ENCODE results near the gene ZNF107.
"Not testable (repeated sequence)": the region's sequence is repeated elsewhere in the genome, so short reads cannot be mapped to it uniquely, and the experiment has no call there.

The ZNF107 gene

DNA sequence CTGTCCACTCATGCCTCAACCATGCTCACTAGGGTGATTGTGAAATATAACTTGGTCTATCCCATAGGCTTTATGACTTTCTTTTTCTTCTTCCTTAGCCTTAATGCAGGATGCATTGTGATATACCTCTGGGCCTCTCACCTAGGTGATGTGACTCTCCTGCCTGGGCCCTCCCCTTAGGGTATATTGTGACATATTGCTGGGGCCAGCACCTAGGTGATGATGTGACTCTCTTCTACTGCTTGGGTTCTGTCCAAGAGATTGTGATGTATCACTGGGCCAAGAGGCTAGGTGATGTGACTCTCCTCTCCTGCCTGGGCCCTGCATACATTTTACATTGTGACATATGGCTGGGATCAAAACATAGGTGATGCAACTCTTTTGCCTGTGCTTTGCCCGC, 14.7 kb upstream of the ZNF107 start:
- DNase-seq: no peak

DNA sequence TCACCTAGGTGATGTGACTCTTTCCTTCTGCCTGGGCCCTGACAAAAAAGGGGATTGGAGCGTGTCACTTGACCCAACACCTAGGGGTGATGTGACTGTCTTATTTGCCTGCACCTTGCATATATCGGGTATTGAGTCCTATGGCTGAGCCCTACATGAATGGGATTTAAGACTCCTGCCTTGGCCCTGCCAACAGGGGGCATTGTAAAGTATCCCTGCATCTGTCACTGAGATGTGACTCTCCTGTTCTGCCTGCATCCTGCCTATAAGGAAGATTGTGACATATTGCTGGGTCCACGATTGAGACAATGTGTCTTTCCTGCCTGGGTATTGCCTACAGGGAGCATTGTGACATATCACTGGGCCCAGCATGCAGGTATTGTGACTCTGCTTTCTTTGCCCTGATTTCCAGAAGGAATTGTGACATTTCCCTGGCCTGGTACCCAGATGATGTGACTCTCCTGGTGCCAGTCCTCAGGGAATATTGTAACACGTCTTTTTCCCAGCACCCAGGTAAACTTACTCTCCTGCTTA, 14.2 kb upstream of the ZNF107 start:
- DNase-seq: no peak

DNA sequence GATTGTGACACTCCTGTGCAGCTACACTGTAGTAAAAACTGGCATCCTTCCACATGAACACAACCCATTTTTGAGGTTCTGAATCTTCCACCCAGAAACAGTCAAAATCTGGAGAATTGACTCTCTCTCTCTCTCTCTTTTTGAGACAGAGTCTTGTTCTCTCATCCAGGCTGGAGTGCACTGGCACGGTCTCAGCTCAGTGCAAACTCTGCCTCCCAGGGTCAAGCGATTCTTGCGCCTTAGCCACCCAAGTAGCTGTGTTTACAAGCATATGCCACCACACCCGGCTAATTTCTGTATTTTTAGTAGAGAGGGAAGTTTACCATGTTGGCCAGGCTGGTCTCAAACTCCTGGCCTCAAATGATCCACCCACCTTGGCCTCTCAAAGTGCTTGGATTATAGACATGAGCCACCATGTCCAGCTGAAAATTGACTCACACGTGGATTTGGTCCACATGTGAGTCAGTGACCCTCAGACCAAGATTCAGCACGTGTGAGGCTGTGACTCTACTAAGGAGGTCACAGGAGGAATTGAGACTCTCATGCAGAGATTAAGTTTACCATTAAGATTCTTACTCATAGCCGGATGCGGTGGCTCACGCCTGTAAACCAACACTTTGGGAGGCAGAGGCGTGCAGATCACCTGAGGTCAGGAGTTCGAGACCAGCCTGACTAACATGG, 12.1 kb upstream of the ZNF107 start:
- DNase-seq: no peak

DNA sequence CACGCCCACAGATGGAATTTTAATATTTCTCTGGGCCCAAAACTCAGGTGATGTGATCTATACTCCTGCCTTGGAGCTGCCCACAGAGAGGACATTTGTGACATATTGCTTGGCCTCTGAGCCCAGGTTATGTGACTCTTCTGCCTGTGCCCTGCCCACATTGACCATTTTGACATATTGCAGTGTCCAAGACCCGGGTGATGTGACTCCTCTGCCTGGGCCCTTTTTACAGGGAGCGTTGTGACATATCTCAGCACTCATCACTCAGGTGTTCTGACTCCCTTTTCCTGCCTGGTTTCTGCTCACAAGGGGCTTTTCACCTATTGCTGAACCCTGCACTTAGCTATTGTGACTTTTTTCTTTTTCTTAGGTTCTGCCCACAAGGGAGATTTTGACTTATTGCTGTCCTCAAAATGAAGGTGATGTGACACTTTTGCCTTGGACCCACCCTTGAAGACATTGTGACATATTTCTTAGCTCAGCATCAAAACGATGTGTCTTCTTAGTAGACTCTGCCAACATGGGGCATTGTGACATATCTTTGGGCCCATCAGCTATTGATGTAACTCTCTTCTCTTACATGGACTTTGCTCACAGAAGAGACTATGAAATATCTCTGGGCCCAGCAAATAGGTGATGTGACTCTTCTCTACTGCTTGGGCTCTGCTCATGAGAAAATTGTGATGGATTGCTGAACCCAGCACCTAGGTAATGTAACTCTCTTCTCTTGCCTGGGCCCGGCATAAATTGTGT, 11.0 kb upstream of the ZNF107 start:
- DNase-seq: no peak

DNA sequence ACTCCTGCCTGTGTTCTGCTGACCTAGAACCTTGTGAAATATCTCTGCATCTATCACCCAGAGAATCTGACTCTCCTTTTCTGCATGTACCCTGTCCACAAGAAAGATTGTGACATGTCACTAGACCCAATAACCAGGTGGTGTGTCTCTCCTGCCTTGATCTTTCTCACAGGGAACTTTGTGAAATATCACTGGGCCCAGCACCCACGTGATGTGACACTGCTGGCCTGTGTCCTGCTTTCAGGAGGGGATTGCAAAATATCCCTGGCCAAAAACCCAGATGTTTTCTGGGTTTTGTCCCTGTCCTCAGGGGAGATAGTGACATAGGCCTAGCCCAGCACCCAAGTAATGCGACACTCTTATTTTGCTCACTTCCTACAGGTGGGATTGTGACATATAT, 10.1 kb upstream of the ZNF107 start:
- DNase-seq: no peak

DNA sequence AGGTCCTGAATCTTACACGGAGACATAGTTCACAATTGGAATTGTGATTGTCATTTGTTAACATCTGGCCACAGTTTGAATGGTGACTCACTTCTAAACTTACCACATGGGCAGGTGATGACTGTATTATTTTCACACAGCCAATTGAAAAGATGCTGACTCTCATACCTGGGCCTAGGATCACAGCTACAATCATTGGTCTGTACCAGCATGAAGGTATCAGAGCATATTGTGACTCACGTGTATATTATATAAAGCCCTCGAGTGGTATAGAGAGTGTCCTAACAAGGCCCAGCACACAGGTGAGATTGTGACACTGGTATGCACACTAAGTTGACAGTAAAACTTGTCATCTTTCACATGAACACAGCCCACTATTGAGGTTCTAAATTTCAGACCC, 9.4 kb upstream of the ZNF107 start:
- no peak for DNase-seq

DNA sequence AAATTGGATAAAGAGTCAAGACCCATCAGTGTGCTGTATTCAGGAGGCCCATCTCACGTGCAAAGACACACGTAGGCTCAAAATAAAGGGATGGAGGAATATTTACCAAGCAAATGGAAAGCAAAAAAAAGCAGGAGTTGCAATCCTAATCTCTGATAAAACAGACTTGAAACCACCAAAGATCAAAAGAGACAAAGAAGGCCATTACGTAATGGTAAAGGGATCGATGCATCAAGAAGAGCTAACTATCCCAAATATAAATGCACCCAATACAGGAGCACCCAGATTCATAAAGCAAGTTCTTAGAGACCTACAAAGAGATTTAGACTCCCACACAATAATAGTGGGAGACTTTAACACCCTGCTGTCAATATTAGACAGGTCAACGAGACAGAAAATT, 3.8 kb upstream of the ZNF107 start:
- DNase-seq: not testable (repeated sequence)

DNA sequence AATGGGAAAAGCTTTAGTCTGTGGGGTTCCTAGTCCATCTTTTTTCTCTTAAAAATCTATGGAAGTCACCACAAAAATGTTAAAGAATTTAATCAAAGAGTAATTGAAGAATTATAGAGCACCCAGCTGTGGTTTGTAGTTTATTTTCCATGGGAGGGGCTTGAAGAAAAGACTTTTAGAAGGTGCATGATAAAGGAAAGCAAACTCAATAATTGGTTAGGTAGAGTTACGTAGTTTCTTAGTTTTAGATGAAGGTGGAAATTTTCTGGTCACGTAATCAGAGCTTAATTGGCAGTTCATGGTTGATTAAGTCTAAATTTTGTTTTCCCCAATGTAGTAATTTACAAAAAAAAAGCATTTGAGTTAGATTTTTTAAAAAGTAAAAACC, 724 bp downstream of the ZNF107 start:
- no peak for DNase-seq

DNA sequence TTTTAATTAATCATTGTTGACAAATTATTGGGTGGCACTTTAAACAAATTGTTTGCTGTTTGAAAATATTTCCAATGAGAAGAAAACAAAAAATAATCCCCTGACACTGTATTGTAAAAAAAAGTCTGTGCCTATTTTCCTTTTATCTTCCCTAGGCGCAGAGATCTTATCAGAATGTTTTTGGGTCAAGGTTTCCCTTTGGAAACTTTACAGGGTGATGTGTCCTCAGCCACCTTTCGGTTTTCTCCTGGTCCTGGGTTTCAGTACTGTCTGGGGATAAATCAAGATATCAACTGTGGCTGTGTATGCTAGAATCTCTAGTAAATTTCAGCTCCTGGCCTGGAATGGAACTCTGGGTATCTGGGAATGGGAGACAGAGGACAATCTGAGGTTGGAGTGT, 1.4 kb downstream of the ZNF107 start:
- no peak for DNase-seq

DNA sequence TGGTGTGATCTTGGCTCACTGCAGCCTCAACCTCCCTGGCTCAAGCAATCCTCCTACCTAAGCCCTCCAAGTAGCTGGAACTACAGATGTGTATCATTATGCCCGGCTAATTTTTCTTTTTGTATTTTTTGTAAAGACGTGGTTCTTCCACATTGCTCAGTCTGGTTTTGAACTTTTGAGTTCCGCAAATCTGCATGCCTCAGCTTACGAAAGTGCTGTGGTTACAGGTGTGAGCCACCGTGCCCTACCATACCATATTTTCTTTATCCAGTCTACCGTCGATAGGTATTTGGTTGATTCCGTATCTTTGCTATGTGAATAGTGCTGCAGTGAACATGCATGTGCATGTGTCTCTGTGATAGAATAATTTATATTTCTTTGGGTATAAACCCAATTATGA, 6.5 kb downstream of the ZNF107 start:
- DNase-seq: no peak

DNA sequence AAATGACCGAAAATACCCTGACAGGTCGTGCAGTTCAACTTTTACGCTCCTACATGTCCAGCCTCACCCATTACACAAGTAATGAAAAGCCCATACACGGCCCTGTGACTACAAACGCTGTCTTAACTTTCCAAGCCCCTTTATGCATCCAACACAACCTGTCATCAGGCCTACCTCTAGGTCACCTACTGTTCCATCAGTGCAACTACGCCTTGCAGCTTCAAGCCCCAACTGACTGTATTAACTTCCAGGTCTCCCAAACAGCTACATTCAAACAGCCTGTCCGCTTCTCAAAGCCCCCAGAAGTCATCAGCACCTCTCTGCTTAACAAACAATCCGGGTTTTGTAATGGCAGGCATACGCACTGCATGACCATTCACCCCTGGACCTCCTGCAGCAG, 19.2 kb downstream of the ZNF107 start:
- DNase-seq: no peak

DNA sequence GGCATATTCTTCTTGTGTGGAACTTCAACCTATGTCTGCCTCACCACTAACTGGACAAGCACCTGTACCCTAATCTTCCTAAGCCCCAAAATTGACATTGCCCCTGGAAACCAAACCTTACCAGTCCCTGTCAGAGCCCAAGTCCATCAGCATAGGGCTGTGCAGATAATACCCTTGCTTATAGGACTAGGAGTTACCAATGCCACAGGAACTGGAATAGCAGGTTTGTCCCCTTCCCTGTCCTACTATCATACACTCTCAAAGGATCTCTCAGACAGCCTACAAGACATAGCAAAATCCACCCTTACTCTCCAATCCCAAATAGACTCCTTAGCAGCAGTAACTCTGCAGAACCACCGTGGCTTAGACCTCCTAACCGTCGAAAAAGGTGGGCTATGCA, 19.8 kb downstream of the ZNF107 start:
- no peak for DNase-seq

DNA sequence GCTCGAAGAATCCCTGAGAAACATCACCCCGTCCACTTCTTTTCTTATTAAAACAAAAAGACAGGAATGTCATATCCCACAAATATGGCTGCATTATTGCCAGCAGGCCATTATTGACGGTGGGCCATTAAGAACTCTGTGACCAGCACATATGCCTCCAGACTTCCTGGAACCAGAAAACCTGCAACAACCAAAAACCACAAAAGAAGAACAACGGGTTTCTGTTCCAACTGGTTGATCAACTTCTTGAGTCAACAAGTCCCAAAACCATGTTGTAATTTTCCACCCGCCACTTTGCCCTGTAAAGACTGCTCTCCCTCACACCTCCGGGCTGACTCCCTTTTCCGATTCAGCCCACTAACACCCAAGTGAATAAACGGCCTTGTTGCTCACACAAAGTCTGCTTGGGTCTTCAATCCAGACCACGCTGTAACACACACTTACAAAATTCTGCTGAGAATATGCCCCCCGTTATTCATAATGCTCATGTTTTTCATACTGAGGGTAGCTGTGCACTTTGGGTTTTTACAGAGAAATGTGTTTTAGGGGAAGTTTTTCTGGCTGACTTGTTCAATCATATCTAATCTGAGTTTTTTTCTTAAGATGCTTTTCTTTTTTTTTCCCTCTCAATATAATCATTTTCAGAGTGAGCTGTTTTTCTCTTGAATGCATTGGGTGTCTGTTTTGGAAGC, 20.7 kb downstream of the ZNF107 start:
- no peak for DNase-seq

DNA sequence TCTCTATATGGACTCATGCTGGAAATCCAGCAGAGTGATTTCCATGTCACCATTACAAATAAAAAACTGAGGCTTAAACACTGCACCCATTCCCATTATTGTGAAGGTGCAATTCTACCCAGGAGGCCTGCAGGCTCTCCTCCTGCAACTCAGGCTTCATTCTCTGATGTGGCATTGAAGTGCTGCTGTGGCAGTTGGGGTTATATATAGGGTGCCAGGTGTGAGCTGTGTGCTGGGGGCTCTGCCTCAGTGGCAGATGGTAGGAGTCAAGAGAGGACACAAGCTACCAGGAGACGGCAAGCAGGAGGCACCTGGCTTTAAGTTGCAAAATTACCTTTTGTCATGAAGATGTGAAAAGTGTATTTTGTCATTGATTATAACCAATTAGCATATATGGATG, 21.3 kb downstream of the ZNF107 start:
- DNase-seq: no peak

DNA sequence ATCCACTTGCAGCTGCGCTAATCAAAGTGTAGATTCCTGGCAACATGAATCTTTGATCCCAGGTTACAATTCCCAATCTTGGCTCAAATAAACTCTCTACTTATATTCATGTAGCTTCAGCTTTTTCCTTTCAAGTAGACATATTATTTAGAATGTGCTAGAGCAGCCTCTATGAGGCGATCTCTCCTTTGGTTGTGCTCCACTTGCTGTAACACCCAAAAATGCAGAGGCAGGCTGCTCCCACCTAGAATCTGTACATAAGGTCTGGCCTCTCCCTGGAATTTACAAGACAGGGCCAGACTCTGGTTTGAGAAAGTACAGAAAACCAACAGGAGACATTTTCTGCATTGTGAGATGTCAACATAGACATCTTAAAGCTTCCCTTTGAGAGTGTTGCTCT, 23.1 kb downstream of the ZNF107 start:
- DNase-seq: no peak

DNA sequence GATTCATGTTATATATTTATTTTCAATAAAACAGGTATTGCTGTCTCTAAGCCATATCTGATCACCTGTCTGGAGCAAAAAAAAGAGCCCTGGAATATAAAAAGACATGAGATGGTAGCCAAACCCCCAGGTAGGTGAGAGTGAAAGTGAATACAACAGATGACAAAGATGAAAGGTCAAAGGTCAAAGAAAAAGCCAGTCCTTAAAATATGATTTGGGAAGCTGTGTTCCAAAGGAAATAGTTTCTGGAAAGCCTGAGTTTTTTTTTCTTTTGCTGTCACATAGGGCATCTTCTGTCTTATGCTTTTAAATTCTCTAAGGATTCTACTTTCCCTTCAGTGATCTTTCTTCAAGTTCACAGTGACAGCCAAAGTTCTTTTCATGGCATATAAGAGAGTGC, 25.9 kb downstream of the ZNF107 start:
- no peak for DNase-seq

DNA sequence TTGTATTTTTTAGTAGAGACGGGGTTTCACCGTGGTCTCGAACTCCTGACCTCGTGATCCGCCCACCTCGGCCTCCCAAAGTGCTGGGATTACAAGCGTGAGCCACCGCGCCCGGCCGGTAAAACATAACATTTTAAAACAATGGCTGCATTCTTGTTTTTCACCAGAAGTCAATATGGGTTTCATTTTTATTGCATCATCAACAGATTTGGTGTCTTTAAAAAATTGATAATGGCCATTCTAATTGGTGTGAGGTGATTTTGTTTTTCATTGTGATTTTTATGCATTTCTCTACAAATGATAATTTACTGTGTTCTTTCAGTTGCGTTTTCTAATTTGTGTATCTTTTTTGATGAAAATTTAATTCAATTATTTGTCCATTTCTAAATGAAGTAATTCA, 31.9 kb downstream of the ZNF107 start:
- not testable (repeated sequence) for DNase-seq

DNA sequence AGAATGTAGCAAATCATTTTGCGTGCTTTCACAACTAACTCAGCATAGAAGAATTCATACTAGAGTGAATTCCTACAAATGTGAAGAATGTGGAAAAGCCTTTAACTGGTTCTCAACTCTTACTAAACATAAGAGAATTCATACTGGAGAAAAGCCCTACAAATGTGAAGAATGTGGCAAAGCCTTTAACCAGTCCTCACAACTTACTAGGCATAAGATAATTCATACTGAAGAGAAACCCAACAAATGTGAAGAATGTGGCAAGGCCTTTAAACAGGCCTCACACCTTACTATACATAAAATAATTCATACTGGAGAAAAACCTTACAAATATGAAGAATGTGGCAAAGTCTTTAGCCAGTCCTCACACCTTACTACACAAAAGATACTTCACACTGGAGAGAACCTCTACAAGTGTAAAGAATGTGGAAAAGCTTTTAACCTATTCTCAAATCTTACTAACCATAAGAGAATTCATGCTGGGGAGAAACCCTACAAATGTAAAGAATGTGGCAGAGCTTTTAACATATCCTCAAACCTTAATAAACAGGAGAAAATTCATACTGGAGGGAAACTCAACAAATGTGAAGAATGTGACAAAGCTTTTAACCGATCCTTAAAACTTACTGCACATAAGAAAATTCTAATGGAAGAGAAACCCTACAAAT, 40.8 kb downstream of the ZNF107 start:
- DNase-seq: no peak

DNA sequence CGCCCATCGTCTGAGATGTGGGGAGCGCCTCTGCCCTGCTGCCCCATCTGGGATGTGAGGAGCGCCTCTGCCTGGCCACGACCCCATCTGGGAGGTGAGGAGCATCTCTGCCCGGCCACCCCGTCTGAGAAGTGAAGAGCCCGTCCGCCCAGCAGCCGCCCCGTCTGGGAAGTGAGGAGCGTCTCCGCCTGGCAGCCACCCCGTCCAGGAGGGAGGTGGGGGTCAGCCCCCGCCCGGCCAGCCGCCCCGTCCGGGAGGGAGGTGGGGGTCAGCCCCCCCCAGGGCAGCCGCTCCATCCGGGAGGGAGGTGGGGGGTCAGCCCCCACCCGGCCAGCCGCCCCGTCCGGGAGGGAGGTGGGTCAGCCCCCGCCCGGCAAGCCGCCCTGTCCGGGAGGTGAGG, 52.0 kb downstream of the ZNF107 start:
- not testable (repeated sequence) for DNase-seq

DNA sequence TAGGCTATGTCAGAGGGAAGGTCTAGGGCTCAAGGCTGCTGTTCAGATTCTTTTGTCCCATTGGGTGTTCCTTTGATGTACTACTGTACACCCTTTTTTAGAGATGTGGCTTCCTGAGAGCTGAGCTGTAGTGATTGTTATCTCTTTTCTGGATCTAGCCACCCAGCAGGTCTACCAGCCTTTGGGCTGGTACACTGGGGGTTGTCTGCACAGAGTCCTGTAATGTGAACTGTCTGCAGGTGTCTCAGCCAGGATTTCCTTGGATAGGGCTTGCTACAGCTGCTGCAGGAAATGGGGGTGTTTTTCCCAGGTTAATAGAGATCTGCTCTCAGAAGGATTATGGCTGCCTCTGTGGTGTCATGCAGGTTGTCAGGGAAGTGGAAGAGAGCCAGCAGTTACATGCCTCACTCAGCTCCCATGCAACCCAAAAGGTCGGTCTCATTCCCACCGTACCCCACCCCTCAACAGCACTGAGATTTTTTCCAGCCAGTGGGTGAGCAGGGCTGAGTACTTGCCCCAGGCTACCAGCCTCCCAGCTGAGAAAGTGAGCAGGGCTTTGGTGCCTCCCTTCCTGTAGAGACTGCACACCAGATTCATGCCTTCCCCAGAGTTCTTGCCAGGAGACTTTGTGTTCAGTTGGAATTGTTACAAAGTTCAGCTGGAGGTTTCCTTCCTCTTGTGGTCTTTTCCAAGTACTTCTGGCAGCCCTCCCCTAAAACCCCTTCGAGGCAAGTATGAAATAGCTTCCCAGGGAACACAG, 63.3 kb downstream of the ZNF107 start:
- DNase-seq: no peak

DNA sequence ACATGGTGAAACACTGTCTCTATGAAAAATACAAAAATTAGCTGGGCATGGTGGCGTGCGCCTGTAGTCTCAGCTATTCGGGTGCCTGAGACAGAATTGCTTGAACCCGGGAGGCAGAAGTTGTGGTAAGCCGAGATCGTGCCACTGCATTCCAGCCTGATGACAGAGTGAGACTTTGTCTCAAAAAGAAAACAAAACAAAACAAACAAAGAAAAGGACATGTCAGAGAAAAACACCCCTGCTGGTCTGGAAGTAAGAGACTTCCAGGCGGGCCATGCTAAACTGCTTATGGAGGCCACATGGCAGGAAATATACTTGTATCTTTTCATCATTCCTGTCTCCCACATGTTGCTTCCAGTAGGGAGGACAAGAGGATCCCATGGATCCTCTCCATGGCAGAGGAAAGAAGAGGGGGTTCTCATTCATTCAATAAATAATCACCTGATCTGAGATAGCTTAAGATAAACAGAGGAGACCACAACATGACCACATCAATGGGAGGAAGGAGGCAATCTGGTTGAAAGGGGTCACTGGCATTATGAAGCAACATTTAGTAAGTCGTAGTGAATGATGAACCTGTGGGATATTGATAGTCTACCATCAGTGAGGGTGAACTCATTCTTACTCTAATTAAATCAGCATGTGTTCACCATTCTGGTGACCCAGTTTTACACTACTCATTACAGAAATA, 67.8 kb downstream of the ZNF107 start:
- no peak for DNase-seq

DNA sequence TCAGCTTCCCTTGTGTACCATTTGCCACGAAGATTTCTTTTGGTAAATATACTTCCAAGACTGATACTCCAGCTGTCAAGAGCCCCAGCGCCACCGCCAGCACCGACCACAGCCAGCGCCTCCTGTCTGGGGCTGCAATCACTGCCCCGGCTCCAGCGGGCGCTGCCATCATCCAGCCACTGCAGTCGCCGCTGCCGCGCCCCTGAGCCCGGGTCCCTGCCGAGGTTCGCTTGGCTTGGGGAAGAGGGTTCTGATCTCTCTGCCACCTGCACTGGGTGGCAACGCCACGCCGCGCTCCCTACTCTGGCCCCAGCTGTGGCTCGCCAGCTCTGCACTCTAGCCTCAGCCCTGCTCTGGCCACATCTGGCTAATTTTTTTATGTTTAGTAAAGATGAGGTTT, 70.6 kb downstream of the ZNF107 start:
- DNase-seq: no peak

Measured in NCI-H2227 treated with DMSO at 0.1 percent for 48 hours (cell line).